Omental fat pad (tissue), 4 donors: ENCODE results near the gene PLK4. TPM values are rescaled to one million over a fixed set of nuclear protein-coding genes. Genes with fewer than 3 reads are reported as not detected.

Experiments
- ATAC-seq: fragments of 150-250 bp; one replicate; pipeline ENCODE4 v1.9.1; 2016; ENCODE audit warnings: mild to moderate bottlenecking, moderate library complexity; ENCODE audit not compliant: low FRiP score
- DNase-seq: peaks from one replicate; pipeline ENCODE4 v3.0.0-alpha.2; 2019; ENCODE audit warnings: low spot score
- CTCF ChIP-seq, 3 donors: fragments of 450-650 bp; IDR thresholded peaks; one replicate each; pipeline ENCODE4 v1.5.1; 2016 to 2017; ENCODE audit warnings: antibody characterized with exemption in 3 of 3, mild to moderate bottlenecking in 3 of 3, moderate library complexity in 2 of 3
- total RNA-seq, 4 donors: library from RNA; depleted of rRNA; stranded (reverse); fragments of >200 nt; gene quantifications; one replicate each; pipeline ENCODE4 v1.1.0, GENCODE V29; 2016

Gene PLK4
- 1 to 10 TPM in 2 of 4 donors, under 1 TPM in 2; 0.38 to 2.5 (median 1.1) TPM for total RNA-seq

- no peak for TF ChIP-seq CTCF (IDR thresholded peaks at IDR 0.05)
- ATAC-seq, result peak; percentile 98
- peak; percentile 70 for DNase-seq
Measured at GRCh38 chr4:127880763-127881562, at the start of gene PLK4. Gene PLK4, plus strand, starts transcription at chr4:127880893. Its CDS starts 242 bp downstream, at chr4:127881135.

- DNase-seq (no peak), ATAC-seq (no peak)
- no peak for TF ChIP-seq CTCF (IDR thresholded peaks at IDR 0.05)
Measured at GRCh38 chr4:127832585-127832984, 48.1 kb upstream of the PLK4 start.

- TF ChIP-seq CTCF (IDR thresholded peaks at IDR 0.05), result no peak
- ATAC-seq (no peak), DNase-seq (no peak)
Measured at GRCh38 chr4:127843704-127844600, 36.7 kb upstream of the PLK4 start.

- no peak for TF ChIP-seq CTCF (IDR thresholded peaks at IDR 0.05)
- DNase-seq (no peak), ATAC-seq (no peak)
Measured at GRCh38 chr4:127844601-127845116, 36.0 kb upstream of the PLK4 start.

- DNase-seq (no peak), ATAC-seq (no peak)
- TF ChIP-seq CTCF (IDR thresholded peaks at IDR 0.05), result no peak
Measured at GRCh38 chr4:127846061-127846460, 34.6 kb upstream of the PLK4 start.

- TF ChIP-seq CTCF (IDR thresholded peaks at IDR 0.05), result no peak
- ATAC-seq, result no peak
- DNase-seq, result no peak
Measured at GRCh38 chr4:127846765-127847164, 33.9 kb upstream of the PLK4 start.
